T-helper 17 cell (primary cell): ENCODE results near the gene AGAP1. TPM values are rescaled to one million over a fixed set of nuclear protein-coding genes. Genes with fewer than 3 reads are reported as not detected.

Experiments
- ATAC-seq: fragments of 150-1000 bp; cut with Tn5 transposase; 2 replicates; pipeline ENCODE4 v1.10.0; 2021; ENCODE audit warnings: mild to moderate bottlenecking, moderate library complexity
- DNase-seq, 3 donors: peaks; one replicate each; pipeline versions ENCODE4 v3.0.0 to v3.0.0-alpha.2; 2020 to 2021
- H3K9me3 ChIP-seq: one replicate; pipeline ENCODE4 v1.7.0; 2013; ENCODE audit warnings: low read length, mild to moderate bottlenecking; ENCODE audit not compliant: control insufficient read depth, poor library complexity, severe bottlenecking
- H3K27ac Mint-ChIP-seq: one replicate; pipeline ENCODE4 v1.8.0; 2022; ENCODE audit warnings: mild to moderate bottlenecking, moderate library complexity, mixed read lengths
- H3K27me3 Mint-ChIP-seq: one replicate; pipeline ENCODE4 v1.8.0; 2022; ENCODE audit warnings: mixed read lengths
- H3K36me3 Mint-ChIP-seq: one replicate; pipeline ENCODE4 v1.8.0; 2022; ENCODE audit warnings: low read depth, mixed read lengths
- H3K4me1 Mint-ChIP-seq: one replicate; pipeline ENCODE4 v1.8.0; 2022; ENCODE audit warnings: mild to moderate bottlenecking, mixed read lengths
- H3K4me3 Mint-ChIP-seq: one replicate; pipeline ENCODE4 v1.8.0; 2022; ENCODE audit warnings: mild to moderate bottlenecking, moderate library complexity, mixed read lengths
- total RNA-seq, 4 donors: library from RNA in 2 of 4; stranded (reverse) in 2 of 4; gene quantifications; one replicate each; pipeline ENCODE4 v1.2.3 and lab custom pipeline; 2022 to 2026

AGAP1 gene
- total RNA-seq, 2 donors from 2014 or later, result 7.6 to 16.8 TPM

DNA sequence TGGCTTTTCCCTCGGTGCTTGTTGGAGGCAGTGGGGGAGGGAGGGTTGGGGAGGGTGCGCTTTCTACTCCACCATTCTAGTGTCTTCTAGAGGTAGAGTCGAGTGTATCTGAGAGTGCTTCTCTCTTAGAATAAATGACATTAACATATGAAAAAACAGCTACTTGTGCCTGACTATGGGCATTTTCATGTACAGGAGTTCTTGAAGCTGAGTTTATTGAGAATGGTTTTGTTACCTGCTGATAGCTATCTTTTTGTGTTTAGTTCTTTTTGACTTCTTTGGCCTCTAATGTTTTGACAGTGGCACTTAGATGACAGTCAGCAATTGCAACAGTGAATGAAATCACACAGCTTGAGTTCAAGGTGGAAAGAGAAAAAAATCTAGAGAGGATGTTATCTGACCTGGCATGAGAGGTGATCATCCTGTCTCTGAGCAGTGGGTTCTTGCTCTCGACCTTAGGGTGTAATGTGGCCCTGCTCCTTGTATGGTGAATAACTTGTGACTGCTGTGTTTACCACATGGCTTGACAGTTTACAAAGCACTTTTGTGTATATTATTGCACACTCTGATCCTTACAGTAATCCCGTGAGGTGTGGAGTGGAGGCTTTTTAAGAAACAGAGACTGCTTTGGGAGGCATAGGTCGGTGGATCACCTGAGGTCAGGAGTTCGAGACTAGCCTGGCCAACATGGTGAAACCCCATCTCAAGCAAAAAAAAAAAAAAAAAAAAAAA lies 86.7 kb downstream of the AGAP1 start:
- DNase-seq (no peak), ATAC-seq (no peak)
- H3K9me3 ChIP-seq, result no peaks in the 10 kb centered on the region
- Mint-ChIP-seq H3K4me3 (no peak overlapping the region), H3K4me1 (no peaks in the 10 kb centered on the region), H3K27ac (no peak overlapping the region), H3K27me3 (peaks cover 29% of the 10 kb centered on the region), H3K36me3 (no peaks in the 10 kb centered on the region)

DNA sequence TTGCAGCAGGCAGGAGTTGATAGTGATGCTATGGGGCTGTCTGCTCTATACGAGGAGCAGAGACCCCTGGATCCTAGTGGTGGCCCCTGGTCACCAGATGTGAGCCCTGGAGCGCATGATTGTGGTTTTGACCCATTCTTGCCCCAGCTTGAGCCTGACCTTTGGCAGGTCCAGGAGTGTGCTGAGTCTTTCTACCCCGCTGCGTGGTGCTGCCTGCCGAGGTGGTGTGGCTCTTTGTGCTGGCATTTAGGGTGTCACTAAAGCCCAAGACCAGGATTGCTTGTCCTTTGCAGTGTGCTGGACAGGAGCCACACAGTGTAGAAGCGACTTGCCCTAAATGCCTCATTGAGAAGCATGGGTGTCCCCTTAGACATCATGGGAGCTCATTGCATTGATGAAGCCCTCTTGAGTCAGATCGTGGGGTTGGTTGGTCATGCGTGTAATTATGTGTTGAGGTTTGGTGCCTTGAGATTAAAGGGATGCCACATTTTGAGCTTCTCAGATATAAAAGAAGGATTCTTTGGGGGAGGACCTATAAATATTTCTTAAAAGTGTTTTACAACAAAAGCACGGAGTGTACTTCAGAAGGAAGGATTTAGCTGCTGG lies 88.3 kb downstream of the AGAP1 start:
- Mint-ChIP-seq H3K36me3 (no peaks in the 10 kb centered on the region), H3K27ac (no peak overlapping the region), H3K4me1 (peaks cover 3% of the 10 kb centered on the region), H3K4me3 (no peak overlapping the region), H3K27me3 (peaks cover 37% of the 10 kb centered on the region)
- no peak for ATAC-seq
- no peaks in the 10 kb centered on the region for H3K9me3 ChIP-seq
- no peak for DNase-seq

- ATAC-seq (no peak), DNase-seq (no peak)
- Mint-ChIP-seq H3K27me3 (peaks cover 32% of the 10 kb centered on the region), H3K4me3 (no peak overlapping the region), H3K36me3 (no peaks in the 10 kb centered on the region), H3K4me1 (peaks cover 3% of the 10 kb centered on the region), H3K27ac (no peak overlapping the region)
- H3K9me3 ChIP-seq, result no peaks in the 10 kb centered on the region
These were observed 88.9 kb downstream of the AGAP1 start for GRCh38 chr2:235582729-235583128.

DNA sequence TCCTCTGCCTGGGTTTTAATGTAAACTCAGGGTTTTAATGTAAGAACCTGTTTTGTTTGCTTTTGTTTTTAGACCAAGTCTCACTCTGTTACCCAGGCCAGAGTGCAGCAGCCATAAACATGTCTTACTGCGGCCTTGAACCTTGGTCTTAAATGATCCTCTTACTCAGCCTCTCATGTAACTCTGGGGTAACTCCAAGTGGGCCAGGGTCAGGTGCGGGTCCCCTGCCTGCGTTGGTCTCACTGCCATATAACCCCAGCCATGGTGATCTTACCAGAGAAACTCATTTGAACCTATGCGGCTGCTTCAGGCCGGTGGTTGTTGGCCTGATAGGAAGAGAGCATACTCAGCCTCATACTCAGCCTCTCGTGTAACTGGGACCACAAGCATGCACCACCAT lies 89.3 kb downstream of the AGAP1 start:
- Mint-ChIP-seq H3K27ac (no peak overlapping the region), H3K27me3 (peaks cover 27% of the 10 kb centered on the region), H3K4me1 (peaks cover 3% of the 10 kb centered on the region)

DNA sequence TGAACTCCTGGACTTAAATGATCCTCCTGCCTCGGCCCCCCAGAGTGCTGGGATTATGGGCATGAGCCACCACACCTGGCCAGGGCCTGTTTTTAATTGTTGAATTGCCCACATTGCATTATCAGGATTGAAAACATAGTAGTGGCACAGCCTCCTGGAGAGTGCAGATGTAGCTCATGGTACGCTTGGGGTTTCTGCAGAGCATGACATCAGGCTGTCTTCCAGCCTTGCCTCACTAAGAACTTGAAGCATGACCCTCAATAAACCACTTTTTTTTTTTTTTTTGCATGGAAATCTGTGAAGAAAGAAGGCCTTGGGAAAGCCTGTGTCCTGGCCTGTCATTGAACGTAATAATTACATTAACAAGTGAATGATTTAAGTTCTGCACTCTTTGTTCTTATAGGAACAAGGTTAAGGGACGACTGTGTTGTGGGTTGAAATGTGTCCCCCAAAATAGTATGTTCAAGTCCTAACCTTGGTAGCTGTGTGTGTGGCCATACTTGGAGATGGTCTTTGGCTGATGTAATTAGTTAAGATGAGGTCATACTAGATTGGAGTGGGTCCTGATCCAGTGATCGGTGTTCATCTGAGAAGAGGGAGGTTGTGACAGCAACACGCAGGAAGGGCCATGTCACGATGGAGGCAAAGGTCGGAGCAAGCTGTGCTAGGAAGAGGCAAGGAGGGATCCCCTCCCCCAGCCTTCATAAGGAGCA lies 90.2 kb downstream of the AGAP1 start:
- Mint-ChIP-seq H3K36me3 (no peaks in the 10 kb centered on the region), H3K4me3 (no peak overlapping the region), H3K27ac (no peak overlapping the region), H3K27me3 (peaks cover 30% of the 10 kb centered on the region), H3K4me1 (peaks cover 3% of the 10 kb centered on the region)
- ATAC-seq (no peak), DNase-seq (no peak)
- no peaks in the 10 kb centered on the region for H3K9me3 ChIP-seq

More for the DNA sequence above, 89.3 kb downstream of the AGAP1 start:
- Mint-ChIP-seq H3K36me3 (no peaks in the 10 kb centered on the region), H3K4me3 (no peak overlapping the region)
- H3K9me3 ChIP-seq, result no peaks in the 10 kb centered on the region
- DNase-seq, result no peak
- no peak for ATAC-seq

DNA sequence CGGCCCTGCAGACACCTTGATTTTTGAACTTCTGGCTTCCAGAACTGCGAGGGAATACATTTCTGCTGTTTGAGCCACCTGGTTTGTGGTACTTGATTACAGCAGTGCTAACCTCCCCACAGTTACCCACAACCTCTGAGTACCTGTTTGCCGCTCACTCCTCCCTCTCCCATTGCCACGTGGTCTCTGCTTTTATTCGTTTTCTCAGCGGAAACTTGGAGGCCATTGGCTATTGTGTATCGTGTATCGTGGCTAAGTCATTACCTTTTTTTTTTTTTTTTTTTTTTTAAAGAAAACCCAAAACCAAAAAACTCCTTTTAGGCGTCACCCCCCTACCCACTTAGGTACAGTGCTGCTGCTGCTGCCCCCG lies 90.8 kb downstream of the AGAP1 start:
- H3K4me3 Mint-ChIP-seq, result no peak overlapping the region
- no peaks in the 10 kb centered on the region for H3K9me3 ChIP-seq
- H3K36me3 Mint-ChIP-seq, result no peaks in the 10 kb centered on the region
- peaks cover 3% of the 10 kb centered on the region for H3K4me1 Mint-ChIP-seq
- ATAC-seq (no peak), DNase-seq (no peak)
- no peak overlapping the region for H3K27ac Mint-ChIP-seq
- peaks cover 30% of the 10 kb centered on the region for H3K27me3 Mint-ChIP-seq

GRCh38 chr2:235587202-235587601 lies 93.4 kb downstream of the AGAP1 start:
- ATAC-seq, result no peak
- peaks cover 3% of the 10 kb centered on the region for H3K4me1 Mint-ChIP-seq
- no peak overlapping the region for H3K27ac Mint-ChIP-seq
- no peak overlapping the region for H3K4me3 Mint-ChIP-seq
- H3K9me3 ChIP-seq, result no peaks in the 10 kb centered on the region
- no peaks in the 10 kb centered on the region for H3K36me3 Mint-ChIP-seq
- DNase-seq, result no peak
- peaks cover 32% of the 10 kb centered on the region for H3K27me3 Mint-ChIP-seq

- DNase-seq (no peak), ATAC-seq (no peak)
- H3K9me3 ChIP-seq, result no peaks in the 10 kb centered on the region
- Mint-ChIP-seq H3K4me3 (no peak overlapping the region), H3K27me3 (peaks cover 35% of the 10 kb centered on the region), H3K27ac (no peak overlapping the region), H3K36me3 (no peaks in the 10 kb centered on the region), H3K4me1 (peaks cover 3% of the 10 kb centered on the region)
These were observed 94.9 kb downstream of the AGAP1 start for GRCh38 chr2:235588750-235589149.

DNA sequence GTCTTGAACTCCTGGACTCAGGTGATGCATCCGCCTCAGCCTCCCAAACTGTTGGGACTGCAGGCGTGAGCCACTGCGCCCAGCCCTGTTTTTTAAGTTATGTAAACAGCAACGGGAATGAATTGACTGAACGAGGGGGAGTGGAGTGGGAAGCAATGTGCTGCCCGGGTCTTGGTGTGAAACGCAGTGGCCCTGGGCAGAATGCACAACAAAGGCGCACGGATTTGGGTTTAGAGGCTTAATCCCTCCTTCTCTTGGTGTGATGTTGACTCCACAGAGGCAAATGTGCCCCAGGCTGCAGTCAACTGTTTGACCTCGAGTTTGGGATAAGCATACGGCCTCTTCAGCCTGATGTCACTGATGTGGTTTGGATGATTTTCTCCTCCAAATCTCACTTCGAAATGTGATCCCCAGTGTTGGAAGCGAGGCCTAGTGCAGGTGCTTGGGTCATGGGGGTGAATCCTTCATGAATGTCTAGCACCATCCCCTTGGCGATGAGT lies 97.4 kb downstream of the AGAP1 start:
- no peak overlapping the region for H3K27ac Mint-ChIP-seq
- ATAC-seq, result no peak
- H3K4me3 Mint-ChIP-seq, result no peak overlapping the region
- peaks cover 27% of the 10 kb centered on the region for H3K27me3 Mint-ChIP-seq
- H3K36me3 Mint-ChIP-seq, result no peaks in the 10 kb centered on the region
- H3K9me3 ChIP-seq, result no peaks in the 10 kb centered on the region
- peaks cover 4% of the 10 kb centered on the region for H3K4me1 Mint-ChIP-seq
- DNase-seq, result no peak

DNA sequence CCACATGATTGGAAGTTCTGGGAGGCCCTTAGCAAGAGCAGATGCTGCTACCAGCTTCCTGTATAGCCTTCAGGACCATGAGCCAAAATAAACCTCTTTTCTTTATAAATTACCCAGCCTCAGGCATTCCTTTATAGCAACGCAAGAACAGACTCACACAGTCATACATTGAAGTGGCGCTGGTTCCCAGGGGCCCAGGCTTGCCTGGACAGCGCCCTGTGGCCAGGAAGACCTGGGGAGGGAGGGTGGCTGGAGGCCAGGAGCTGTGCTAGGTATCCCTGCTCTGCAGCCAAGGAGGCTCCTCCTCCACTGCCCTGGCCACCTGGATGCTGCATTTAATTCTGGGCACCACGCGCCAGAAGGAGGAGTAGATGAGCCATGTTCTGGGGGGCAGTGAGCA lies 98.1 kb downstream of the AGAP1 start:
- H3K4me1 Mint-ChIP-seq, result peaks cover 2% of the 10 kb centered on the region
- H3K4me3 Mint-ChIP-seq, result no peak overlapping the region
- H3K9me3 ChIP-seq, result no peaks in the 10 kb centered on the region
- H3K27ac Mint-ChIP-seq, result no peak overlapping the region
- ATAC-seq (no peak), DNase-seq (no peak)
- H3K36me3 Mint-ChIP-seq, result no peaks in the 10 kb centered on the region
- peaks cover 21% of the 10 kb centered on the region for H3K27me3 Mint-ChIP-seq

DNA sequence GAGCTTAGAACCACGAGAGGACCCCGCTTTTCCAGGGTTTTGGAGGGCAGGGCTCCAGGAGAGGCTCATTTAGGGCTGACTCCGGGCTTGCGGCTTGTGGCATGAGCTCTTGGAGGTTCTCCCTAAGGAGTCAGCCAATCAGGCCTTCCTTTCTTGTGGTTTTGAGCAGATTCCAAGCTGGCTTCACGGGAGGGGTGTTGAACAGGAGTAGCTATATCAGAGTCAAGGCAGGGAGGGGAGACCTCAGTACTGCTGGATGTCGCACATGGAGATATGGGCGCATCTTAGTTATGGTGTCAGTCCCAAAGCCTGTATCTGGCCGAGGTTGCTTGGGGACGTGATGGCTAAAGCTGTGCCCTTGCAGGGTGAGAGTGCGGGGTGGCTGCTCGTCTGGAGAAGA lies 98.6 kb downstream of the AGAP1 start:
- no peak for DNase-seq
- no peak overlapping the region for H3K4me3 Mint-ChIP-seq
- no peaks in the 10 kb centered on the region for H3K9me3 ChIP-seq
- H3K27me3 Mint-ChIP-seq, result peaks cover 18% of the 10 kb centered on the region
- H3K27ac Mint-ChIP-seq, result no peak overlapping the region
- H3K4me1 Mint-ChIP-seq, result peaks cover 2% of the 10 kb centered on the region
- no peaks in the 10 kb centered on the region for H3K36me3 Mint-ChIP-seq
- no peak for ATAC-seq

DNA sequence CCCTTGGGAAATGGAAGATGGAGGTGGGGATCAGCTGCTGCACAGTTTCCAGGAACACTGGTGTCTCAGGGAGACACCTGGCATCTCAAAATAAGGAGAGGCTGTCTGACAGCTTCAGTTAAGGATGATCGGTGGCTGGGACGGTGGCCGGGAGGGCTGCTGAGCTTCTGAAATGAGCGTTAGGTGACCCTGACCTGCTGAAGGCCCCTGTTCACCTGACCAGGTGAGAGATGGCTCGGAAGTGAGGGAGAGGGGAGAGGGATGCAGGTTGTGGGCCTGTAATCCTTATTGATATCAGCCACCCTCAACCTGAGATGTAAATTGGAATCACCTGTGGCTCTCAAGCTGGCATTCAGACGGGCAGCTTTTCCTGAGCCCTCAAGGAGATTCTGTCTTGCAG lies 99.0 kb downstream of the AGAP1 start:
- Mint-ChIP-seq H3K4me1 (peaks cover 2% of the 10 kb centered on the region), H3K4me3 (no peak overlapping the region), H3K36me3 (no peaks in the 10 kb centered on the region), H3K27me3 (peaks cover 18% of the 10 kb centered on the region), H3K27ac (no peak overlapping the region)
- H3K9me3 ChIP-seq, result no peaks in the 10 kb centered on the region
- ATAC-seq, result no peak
- no peak for DNase-seq

- peaks cover 13% of the 10 kb centered on the region for H3K27me3 Mint-ChIP-seq
- H3K36me3 Mint-ChIP-seq, result no peaks in the 10 kb centered on the region
- no peaks in the 10 kb centered on the region for H3K9me3 ChIP-seq
- H3K4me3 Mint-ChIP-seq, result no peak overlapping the region
- DNase-seq (no peak), ATAC-seq (no peak)
- H3K4me1 Mint-ChIP-seq, result peaks cover 2% of the 10 kb centered on the region
- H3K27ac Mint-ChIP-seq, result no peak overlapping the region
These were observed 100.2 kb downstream of the AGAP1 start for GRCh38 chr2:235594041-235594440.
